ENCODE measurements around the gene WDR77. TPM values are rescaled to one million over a fixed set of nuclear protein-coding genes. Genes with fewer than 3 reads are reported as not detected.

The WDR77 gene
- total and polyA plus RNA-seq, 8 donors = 18.9 to 58.4 (median 48.4) TPM

Other genes with a start within 250 kb of the WDR77 start
- 10 to 100 TPM; 56.6 to 78.8 TPM for gene DENND2D, start 248.6 kb downstream of the WDR77 start, total RNA-seq
- gene DENND2D, start 248.6 kb downstream of the WDR77 start, polyA plus RNA-seq (ENCODE audit: insufficient read length in 6 of 6) = 10 to 100 TPM; 19.5 to 28.6 (median 22.5) TPM
- gene CHI3L2, start 221.5 kb downstream of the WDR77 start, total RNA-seq = 100 to 1,000 TPM in 1 of 2 donors, 1 to 10 TPM in 1; 8.0 to 222 TPM
- under 1 TPM; 0.33 to 0.95 (median 0.44) TPM for gene CHI3L2, start 221.5 kb downstream of the WDR77 start, polyA plus RNA-seq (ENCODE audit: insufficient read length in 6 of 6)
- 1 to 10 TPM; 1.5 to 2.6 TPM for gene CHIA, start 158.4 kb downstream of the WDR77 start, total RNA-seq
- gene CHIA, start 158.4 kb downstream of the WDR77 start, polyA plus RNA-seq (ENCODE audit: insufficient read length in 6 of 6) = 10 to 100 TPM in 1 of 6 donors, 1 to 10 TPM in 4, not detected in 1; 1.1 to 10.2 (median 4.3) TPM
- gene OVGP1, start 21.5 kb downstream of the WDR77 start, total RNA-seq = 1 to 10 TPM; 1.0 to 1.2 TPM
- 1 to 10 TPM; 3.8 to 8.8 (median 7.9) TPM for gene OVGP1, start 21.5 kb downstream of the WDR77 start, polyA plus RNA-seq (ENCODE audit: insufficient read length in 6 of 6)
- gene ATP5PB, start 208 bp upstream of the WDR77 start, total RNA-seq = 100 to 1,000 TPM; 180 to 206 TPM
- gene ATP5PB, start 208 bp upstream of the WDR77 start, polyA plus RNA-seq (ENCODE audit: insufficient read length in 6 of 6) = 100 to 1,000 TPM; 263 to 319 (median 289) TPM
- gene C1orf162, start 24.7 kb upstream of the WDR77 start, total RNA-seq = 10 to 100 TPM; 29.7 to 94.0 TPM
- 1 to 10 TPM; 5.1 to 8.2 (median 7.2) TPM for gene C1orf162, start 24.7 kb upstream of the WDR77 start, polyA plus RNA-seq (ENCODE audit: insufficient read length in 6 of 6)
- 10 to 100 TPM; 10.8 to 11.0 TPM for gene ADORA3, start 54.4 kb upstream of the WDR77 start, total RNA-seq
- gene ADORA3, start 54.4 kb upstream of the WDR77 start, polyA plus RNA-seq (ENCODE audit: insufficient read length in 6 of 6) = 1 to 10 TPM in 2 of 6 donors, under 1 TPM in 4; 0.45 to 1.0 (median 0.61) TPM
- 10 to 100 TPM in 1 of 2 donors, 1 to 10 TPM in 1; 9.0 to 27.0 TPM for gene TMIGD3, start 54.4 kb upstream of the WDR77 start, total RNA-seq
- gene TMIGD3, start 54.4 kb upstream of the WDR77 start, polyA plus RNA-seq (ENCODE audit: insufficient read length in 6 of 6) = under 1 TPM; 0.14 to 0.98 (median 0.46) TPM
- gene RAP1A, start 170.5 kb upstream of the WDR77 start, total RNA-seq = 100 to 1,000 TPM; 102 to 121 TPM
- 10 to 100 TPM; 68.2 to 83.3 (median 80.6) TPM for gene RAP1A, start 170.5 kb upstream of the WDR77 start, polyA plus RNA-seq (ENCODE audit: insufficient read length in 6 of 6)